Measurements from ENCODE around the gene VIT.

DNA sequence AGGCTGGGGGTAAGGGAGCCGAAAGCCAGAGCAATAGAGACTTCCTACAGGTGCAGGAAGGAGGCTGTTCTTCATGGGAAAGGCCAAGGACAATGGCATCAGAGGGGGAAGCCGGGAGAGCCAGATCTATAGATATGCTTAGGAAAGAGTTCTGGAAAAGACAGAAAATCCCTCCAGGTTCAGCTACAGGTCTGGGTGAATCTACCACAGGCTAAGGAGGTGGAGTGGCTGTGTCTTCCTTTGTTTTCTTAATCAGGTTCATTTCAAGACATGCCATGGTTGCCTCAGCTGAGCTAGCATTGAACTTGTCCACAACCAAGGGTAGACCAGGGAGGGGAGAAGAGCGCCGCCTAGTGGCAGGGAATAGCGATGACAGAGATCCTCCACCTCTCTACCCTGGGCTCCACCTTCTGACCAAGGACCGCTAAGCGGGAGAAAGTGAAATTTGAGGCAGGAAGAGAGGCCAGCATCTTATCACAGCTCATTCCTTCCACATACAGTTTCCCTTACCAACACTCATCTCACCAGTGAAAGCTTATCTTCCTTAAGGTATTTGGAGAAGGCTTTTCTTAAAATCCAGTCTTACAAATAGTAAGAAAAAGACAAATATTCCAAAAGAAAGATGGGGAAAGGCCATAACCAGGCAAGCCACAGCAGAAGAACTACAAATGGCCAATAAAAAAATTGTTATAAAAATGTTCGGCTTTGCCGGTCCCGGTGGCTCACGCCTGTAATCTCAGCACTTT, 74.2 kb downstream of the VIT start:
- TF ChIP-seq, protein P1, sequence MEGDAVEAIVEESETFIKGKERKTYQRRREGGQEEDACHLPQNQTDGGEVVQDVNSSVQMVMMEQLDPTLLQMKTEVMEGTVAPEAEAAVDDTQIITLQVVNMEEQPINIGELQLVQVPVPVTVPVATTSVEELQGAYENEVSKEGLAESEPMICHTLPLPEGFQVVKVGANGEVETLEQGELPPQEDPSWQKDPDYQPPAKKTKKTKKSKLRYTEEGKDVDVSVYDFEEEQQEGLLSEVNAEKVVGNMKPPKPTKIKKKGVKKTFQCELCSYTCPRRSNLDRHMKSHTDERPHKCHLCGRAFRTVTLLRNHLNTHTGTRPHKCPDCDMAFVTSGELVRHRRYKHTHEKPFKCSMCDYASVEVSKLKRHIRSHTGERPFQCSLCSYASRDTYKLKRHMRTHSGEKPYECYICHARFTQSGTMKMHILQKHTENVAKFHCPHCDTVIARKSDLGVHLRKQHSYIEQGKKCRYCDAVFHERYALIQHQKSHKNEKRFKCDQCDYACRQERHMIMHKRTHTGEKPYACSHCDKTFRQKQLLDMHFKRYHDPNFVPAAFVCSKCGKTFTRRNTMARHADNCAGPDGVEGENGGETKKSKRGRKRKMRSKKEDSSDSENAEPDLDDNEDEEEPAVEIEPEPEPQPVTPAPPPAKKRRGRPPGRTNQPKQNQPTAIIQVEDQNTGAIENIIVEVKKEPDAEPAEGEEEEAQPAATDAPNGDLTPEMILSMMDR (conservative IDR thresholded peaks at IDR 0.05): peak; percentile 68
- no peak for TF ChIP-seq EZH2 (IDR thresholded peaks at IDR 0.05; ENCODE audit: low read depth)
